HG03025 (cell line): ENCODE data around the gene RPL3.

ENCODE experiments used
- ATAC-seq: cut with Tn5 transposase; IDR thresholded peaks from one replicate; pipeline ENCODE4 v1.9.1; 2021; ENCODE audit warnings: mild to moderate bottlenecking, moderate library complexity; ENCODE audit not compliant: unreplicated experiment, low FRiP score

RPL3 gene

DNA sequence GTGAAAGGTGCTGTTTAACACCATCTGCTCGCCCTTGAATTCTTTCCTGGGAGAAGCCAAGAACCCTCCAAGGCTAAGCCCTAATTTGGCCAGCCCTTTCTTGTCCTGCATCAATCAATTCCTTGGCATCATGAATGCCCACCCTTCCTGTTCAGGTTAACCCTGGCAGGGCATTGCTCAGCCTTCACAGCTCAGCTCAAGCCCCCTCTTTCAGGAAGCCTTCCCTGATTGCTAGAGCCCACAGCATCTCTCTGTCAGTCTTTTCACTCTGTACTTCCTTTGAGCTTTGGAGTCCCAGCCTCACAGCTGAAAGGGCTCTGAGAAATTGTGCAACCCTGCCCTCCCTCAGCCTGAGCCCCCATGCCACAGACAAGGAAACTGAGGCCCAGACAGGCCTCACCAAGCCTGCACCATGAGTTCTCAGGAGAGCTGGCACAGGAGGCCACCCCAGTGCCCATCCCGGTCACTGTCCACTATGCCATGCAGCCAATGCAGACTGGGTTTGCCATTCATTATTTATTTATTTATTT lies 16.9 kb downstream of the RPL3 start:
- no peak for ATAC-seq

DNA sequence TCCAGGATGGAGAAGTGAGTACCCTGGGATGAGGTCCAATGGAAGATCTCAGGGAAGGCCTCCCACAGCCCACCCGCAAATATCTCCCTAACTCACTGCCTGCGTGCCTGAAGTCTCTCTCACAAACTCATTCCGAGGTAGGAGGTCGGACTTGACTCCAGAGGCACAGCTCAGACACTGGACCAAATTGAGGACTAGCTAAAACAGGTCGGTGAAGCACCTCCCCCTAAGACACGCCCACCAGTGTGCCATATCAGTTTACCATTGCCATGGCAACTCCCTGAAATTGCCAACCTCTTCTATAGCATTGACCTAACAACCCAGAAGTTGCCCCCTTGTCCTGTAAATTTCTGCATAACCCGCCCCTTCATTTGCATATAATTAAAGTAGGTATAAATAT lies 17.5 kb downstream of the RPL3 start:
- no peak for ATAC-seq

DNA sequence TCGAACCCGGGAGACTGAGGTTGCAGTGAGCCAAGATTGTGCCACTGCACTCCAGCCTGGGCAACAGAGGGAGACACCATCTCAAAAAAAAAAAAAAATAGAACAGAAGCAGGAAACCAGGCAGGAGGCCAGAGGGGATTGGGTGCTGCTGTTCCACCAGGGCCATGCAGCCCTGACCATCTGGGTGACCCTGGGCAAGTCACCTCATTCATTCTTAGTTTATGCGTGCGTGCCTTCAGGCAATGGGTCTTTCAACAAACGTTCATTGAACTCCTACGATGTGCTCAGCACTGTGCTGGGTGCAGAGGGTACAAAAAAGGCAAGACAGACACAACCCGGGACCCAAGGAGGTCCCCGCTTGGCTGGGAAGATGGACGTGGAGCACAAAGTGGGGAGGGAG lies 18.3 kb downstream of the RPL3 start:
- ATAC-seq: no peak

DNA sequence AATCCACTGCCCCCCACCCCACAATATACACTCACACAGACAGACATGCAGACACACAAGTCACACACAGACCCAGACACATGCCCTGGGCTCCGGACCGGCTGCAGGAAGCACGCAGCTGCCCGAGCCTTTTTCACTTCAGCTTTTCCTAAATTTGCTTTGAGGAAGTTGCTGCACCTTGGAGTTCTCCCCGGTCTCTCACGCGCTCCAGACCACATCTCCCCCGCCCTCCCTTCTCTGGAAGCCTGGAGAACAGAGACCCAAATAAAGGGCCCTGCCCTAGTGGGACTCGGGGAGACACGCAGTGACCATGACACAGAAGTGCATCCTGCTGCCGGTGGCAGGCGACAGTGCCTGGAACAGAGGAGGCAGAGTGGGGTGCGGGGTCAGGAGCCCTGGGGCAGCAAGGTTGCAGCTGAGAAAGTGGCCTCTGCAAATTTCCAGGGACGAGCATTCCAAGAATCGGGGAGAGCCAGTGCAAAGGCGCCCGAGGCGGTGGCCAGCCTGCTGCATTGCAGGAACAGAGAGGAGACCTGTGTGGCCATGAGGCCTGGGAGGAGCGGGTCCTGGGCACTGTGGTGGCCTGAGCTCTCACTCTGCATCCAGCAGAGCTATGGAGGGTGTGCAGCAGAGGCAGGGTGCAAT lies 19.1 kb downstream of the RPL3 start:
- no peak for ATAC-seq

DNA sequence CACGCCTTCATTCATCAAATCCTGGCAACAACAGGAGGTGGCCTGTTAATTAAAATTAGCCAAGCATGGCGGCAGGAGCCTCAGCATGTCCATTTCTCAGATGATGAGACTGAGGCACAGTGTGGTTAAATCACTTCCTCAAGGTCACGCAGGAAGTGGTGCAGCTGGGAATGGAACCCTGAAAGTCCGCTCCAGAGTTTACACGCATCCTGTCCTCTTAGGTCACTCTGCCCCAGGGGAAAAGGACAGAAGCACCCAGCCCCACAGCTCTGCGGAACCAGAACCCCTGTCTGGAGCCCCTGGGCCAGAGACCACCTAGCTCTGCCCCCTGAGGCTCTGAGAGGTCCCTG lies 19.6 kb downstream of the RPL3 start:
- ATAC-seq: no peak

DNA sequence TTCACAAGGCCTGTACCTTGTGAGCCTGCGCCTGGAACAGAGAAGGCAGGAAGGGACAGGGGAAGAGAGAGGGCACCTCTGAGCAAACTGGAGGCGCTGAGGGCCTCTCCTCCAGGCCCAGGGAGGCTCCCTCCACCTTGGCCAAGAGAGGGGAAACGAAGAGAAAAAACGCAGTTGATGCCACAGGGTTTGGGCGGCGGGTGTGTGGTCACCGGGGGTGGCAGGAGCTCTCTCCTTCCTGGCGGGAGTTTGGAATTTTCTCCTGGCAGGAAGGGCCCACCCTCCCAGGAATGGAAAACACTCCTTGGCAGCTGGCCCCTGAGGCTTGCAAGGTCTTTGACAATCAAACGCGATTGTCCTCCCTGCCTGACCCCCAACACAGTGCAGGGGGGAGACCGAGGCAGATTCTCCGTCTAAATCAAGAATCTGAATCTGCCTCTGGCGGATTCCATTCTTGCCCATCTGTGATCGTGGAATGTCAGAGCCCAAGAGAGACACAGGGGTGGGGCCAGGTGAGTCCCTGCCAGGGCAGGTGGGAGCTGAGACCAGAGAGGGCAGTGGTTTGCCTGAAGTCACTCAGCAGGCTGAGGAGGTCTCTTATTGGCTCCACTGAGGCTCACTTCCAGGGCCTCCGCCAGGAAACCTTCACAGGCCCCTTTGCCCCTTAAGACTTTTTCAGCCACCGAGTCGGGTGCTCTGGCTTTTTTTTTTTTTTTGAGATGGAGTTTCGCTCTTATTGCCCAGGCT lies 21.0 kb downstream of the RPL3 start:
- ATAC-seq: no peak

DNA sequence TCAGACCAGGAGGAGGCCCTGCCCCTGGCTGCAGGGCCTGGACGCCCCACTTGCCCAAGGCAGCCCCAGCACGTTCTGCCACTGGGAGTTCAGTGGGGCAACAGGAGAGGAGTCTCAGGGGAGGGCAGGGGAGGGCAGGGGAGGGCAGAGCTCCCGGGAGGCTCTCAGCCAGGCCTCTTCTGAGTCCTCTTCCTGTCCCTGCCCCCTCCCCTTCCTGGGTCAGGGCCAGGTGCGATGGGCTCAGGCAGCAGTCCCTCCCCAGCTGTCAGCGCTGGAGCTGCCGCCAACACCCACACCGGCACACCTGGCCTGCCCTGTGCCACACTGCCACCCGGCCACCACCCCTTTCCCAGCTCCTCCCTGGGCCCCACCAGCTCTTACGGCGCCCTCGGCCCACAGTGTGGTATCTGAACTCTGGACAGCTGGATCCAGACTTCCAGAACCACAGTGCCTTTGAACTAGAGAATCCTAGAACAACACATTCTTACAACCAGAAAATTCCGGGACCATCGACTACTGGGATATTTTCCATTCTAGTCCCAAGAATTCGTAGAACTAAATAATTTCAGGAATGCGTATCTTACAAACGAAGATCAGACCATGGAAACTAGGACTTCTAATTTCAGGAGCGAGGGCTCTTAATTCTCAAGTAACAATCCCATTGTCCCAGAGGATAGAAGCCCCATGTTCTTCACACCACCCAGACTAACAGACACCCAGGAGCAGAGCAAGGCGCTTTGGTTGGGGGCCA lies 21.8 kb downstream of the RPL3 start:
- ATAC-seq: no peak

DNA sequence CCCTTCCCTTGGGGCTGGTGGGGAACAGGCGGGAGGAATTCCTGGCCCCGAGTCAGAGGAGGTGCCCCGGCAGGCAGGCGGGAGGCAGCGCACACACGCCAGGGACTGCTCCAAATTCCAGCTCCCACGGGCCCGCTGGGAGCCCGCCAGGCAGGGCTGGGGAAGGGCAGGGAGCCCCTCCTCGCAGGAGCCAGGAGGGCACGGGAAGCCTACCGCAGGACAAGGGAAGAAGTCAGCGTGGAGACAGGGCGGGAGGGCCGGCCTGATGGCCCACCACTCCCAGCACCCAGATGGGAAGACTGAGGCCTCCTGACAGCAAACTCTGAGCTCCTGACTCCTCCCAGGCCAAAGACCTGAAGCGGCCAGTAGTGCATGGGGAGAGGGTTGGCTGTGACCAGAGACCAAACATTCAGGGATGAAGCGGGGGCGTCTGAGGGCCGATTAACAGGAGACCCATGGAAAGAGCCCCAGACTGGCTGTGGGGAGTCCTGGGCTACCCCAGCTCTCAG lies 22.4 kb downstream of the RPL3 start:
- no peak for ATAC-seq

DNA sequence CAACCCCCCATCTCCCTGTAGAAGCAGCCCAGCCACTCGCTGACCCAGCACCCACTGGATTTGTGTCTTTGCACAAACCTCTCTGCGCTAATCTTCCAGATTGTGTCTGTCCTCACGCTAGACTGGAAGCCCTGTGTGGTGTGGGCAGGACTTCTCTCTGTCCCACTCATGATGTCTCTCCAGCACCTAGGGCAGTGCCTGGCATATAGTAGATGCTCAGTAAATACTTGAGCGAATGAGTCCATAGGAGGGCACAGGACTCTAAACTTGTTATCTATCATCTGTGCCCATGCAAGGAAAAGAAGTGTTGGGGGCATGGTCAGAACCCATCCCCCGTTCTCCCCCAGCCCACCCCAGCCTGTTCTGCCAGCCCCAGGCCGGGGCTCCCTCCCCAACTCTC lies 22.9 kb downstream of the RPL3 start:
- ATAC-seq: no peak

DNA sequence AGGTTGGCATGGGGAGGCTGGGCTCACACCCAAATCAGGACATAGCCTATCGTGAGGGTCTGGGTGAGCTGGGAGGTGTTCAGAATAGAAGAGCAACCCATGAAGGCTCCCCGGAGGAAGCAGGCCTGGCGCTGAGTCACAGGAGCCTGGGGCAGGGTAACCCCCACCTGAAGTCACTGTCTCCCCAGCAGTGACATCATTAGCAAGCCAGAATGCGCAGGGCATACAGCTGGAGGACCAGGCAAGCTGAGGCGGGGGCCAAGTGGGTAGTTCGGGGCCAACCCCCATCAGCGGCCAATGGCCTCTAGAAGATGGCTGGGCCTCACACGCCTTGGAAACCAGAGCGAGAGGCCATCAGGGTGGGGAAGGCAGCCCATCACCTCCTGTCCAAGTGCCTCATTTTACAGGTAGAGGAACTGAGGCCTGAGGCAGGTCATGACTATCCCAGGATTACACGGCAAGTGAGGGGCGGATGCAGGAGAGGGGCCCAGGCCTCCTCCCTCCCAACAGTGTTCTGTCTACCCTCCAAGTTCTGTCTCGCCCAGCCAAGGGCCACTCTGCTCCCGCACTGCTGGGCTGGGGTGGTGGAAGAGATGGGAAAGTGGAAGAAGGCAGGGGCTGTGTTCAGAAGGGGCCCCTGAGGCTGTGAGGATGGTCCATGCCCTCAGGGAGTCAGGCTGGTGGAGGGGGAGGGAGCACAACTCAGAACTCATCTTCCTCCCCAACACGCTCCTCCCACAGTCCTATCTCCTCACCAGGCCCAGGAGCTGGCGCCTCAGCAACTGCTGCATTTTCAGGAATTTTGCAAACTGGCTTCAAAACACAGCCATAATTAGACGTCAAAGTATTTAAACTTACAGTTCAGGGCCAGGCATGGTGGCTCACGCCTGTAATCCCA lies 24.6 kb downstream of the RPL3 start:
- no peak for ATAC-seq

DNA sequence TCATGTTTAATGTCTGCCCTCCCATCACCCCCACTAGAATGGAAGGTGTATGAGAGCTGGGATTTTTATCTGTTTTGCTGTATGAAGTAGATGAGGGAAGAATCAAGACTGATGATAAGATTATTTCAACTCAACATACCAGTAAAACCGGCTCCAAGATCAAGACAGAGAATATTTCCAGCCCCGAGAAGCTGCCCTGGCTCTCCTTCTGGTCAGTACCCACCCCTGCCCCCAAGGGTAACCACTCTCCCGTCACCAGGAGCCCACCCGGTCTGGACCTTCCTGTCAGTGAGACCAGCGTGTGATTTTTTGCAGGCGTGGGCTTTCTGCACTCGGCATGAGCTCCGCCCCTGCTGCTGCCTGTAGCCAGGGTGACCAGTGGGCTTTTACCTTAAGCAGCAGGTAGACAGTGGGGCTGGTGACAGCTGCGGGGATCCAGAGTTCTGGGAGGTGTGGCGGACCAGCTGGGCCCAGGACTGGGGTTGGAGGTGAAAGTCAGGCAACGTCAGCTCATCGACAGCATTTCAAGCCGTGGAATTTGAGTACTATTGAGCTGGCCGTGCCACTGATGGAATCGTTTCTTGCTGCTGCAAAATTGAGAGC lies 25.6 kb downstream of the RPL3 start:
- ATAC-seq: no peak

DNA sequence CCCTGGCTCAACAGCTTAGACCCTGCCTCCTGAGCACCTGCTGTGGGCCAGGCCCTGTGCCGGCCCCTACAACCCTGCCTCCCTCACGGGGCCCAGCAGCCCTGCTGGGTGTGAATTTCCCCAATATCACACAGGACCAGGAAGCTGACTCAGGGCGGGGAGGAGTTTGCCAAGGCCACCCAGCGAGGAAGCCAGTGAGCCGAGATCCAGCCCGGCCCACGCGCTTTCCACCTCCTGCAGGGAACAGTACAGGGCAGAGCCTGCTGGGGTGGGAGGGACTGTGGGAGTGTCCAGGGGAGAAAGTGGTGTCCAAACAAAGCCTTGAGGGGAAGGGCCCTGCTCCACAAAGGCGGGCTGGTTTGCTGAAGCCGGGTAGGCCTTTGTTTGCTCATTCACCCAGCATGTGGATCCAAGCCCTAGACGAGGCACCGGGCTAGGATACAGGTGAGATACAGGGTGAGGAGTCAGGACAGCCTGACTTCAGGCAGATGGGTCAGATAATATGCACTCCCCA lies 26.8 kb downstream of the RPL3 start:
- no peak for ATAC-seq

DNA sequence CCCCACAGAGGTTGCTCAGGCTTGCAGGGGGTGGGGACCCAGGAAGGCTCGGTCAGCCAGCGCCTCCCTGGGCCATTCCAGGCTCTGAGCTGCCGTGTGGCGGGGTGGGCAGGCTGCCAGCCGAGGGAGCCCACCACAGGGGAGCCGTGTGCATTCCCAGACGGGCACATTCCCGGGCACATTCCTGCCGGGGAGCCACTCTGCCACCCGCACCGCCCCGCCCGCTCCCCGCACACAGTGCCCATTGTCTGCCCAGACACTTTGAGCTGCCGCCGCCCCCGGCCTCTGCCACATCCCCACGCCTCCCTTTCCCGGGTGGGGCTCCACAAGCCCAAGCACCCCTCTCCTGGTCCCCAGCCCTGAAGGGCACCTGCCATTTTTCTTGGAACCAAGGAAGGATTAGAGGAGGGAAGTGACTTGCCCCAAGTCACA lies 27.4 kb downstream of the RPL3 start:
- no peak for ATAC-seq

DNA sequence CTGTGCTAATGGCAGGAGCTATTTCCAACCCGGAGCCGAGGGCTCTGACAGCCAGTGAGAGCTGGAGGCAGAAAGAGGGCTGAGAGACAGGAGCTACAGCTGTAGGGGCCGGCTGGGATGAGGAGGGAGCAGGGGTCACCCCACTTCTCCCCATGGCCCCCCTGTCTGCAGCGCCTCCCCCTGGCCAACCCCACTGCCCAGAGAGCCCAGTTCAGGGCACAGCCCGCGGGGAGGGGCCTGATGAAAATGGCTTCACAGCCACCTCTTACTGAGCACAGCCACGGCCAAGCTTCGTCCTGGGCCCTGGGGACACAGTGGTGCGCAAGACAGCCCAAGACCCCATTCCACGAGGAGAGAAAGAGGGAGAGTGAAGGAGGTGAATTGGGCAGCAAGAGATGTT lies 27.9 kb downstream of the RPL3 start:
- ATAC-seq: no peak

DNA sequence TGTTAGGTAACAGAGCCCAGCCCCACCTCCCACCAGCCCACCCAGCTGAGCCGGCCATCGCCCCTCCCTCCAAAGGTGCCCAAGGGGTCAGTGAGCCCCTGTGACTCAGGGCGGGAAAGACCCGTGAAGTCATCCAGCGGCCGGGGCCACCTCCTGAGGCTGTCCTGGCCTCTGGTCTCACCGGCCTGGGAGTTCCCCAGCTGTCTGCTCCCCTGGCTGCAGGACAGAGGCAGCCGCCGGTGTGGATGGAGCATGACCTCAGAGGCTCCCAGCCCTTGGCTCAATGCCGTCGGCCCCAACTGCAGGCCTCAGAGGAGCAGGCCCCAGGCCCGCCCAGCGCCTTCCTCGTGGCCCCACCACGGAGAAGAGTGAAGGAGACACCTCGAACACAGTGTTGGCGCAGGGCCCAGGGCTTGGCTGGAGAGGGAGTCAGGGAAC lies 28.7 kb downstream of the RPL3 start:
- no peak for ATAC-seq

DNA sequence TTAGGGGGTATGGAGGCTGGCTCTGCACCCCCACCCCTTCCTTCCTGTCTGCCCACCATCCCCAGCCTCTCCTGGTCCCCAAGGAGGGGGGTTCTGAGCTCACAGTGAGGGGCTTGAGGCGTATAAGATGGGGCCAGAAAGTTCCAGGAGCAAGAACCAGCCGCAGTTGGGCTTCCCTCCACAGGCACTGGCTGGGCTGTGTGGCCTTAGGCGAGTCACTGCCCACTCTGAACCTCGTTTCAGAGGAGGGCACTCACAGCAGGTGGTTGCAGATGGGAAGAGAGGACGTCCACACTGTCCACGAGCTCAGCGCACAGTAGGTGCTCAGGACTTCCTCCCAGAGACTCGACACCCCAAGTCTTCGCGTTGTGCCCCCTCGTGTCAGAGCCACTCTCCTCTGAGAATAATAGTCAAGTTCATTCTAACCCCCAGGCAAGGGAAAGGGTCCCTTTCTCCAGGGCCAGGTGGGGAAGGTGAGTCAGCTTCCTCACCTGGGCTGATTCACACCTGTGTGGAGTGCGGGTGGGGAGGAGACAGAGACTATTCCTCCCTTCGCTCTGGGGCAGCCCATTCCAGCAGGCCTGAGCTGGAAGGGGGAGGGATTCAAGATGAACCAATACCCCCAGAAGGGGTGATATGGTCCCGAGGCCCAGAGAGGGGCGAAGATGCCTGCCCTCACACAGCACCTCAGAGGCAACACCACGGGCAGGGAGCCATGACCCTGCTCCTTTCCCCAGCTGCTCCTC lies 29.3 kb downstream of the RPL3 start:
- ATAC-seq: no peak

DNA sequence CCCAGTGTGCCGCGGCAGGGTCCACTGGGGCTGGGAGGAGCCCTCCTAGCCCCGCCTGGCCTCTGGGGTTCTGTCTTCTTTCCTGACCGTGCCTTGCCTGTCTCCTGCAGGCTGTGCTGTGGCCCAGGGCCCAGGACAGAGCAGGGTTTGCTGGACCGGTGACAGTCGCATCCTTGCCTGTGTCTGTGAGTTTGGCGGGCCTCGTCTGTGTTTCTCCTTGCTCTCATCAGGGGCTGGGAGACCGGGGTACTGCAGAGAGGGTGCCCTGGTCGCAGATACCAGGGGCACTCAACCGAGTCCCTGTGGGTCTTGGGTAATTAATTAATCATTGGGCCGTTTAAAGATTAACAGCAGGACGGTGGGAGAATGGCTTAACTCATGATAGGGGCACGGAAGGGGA lies 29.9 kb downstream of the RPL3 start:
- no peak for ATAC-seq

DNA sequence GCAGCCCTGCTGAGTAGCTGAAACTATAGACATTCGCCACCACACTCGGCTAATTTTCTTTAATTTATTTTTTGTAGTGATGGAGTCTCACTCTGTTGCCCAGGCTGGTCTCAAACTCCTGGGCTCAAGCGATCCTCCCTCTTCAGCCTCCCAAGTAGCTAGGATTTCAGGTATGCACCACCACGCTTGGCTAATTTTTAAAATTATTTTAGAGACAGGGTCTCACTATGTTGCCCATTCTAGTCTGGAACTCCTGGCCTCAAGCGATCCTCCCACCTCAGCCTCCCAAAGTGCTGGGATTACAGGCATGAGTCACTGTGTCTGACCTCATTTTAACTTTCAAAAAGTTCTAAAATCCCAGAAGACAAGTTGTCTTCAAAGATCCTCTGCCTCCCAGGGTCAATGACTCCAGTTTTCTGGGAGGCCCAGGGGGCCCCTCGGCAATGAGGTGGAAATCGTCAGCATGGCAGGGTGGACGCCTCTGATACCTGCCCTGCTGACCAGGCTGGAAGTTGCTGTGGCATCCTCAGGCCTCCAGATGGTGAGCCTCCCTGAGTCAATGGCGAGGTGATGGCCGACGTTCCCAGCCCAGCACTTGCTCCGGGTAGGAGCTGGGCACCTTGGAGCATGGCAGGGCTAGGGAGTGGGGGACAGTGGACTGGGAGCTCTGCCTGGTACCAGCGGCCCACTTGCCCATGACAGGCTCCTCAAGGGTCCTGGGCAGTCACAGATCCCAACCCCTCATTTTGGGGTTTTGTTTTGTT lies 31.1 kb downstream of the RPL3 start:
- no peak for ATAC-seq
